Measurements from ENCODE around the gene GULP1.

DNA sequence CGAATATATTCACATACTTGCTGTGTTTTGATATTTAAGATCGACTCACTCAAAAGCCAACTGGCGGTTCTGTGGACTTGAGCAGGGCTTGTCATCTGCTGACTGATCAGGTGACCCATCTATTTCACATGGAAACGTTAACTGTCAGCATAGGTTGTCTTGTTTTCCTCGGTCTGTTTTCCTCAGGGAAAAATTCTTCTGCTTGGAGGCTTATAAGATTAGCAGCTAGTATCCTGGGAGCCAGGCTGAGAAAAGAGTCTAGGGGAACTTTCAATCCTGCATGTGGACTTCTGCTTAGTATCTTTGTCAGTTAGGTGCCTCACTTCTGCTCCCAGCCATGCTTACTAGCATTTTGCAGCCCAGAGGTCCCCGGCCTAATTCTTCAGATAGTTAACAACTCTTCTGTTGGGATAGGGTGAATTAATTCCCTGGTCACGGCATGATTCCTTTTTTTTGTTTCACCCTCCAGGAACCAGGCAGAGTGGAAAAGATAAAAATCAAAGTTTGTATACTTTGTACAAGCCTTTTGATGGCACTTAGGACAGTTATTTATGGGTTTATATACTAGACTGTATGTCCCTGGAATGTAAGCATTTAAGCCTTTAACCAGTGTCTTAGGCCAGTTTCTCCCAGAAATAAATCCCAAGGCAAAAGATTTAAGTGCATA, 226.0 kb downstream of the GULP1 start:
- no peak for TF ChIP-seq POLR2A (IDR thresholded peaks at IDR 0.05)
- no peak for TF ChIP-seq CTCF (IDR thresholded peaks at IDR 0.05)
